OCI-LY7 (cell line): ENCODE data around the gene SMIM22. TPM values are rescaled to one million over a fixed set of nuclear protein-coding genes. Genes with fewer than 3 reads are reported as not detected.

ENCODE experiments used
- BruUV-seq: library from RNA; stranded (reverse); fragments of 400-500 nt; replicated peaks from 2 replicates; lab custom pipeline; 2021; lab: Mats Ljungman, UMichigan
- CTCF ChIA-PET: fragments of 300-600 bp; sonication (Branson Sonifier 250); formaldehyde crosslinking; loops from one replicate; lab custom pipeline; 2022; ENCODE audit warnings: antibody characterized with exemption; ENCODE audit not compliant: unreplicated experiment; lab: Charles Lee
- POLR2A ChIA-PET: fragments of 300-600 bp; sonication (Branson Sonifier 250); formaldehyde crosslinking; loops from one replicate; lab custom pipeline; 2022; ENCODE audit warnings: antibody characterized with exemption; lab: Charles Lee
- DNase-seq: peaks from one replicate; pipeline ENCODE4 v3.0.0-alpha.2; 2015; ENCODE audit warnings: low spot score
- H2AFZ ChIP-seq: fragments of 200-600 bp; sonication (generic), shearing (Covaris generic); 2 replicates; pipeline ENCODE4 v1.6.1; 2014; ENCODE audit warnings: mild to moderate bottlenecking, antibody characterized with exemption, low read length, moderate library complexity
- H3K27ac ChIP-seq: fragments of 200-600 bp; sonication (generic); 2 replicates; pipeline ENCODE4 v1.5.1; 2014; ENCODE audit warnings: mixed run types, low read depth, mild to moderate bottlenecking, moderate library complexity, low read length, inconsistent platforms; ENCODE audit not compliant: poor library complexity, severe bottlenecking
- H3K36me3 ChIP-seq: fragments of 200-600 bp; sonication (generic); 2 replicates; pipeline ENCODE4 v1.6.1; 2014; ENCODE audit warnings: mild to moderate bottlenecking, antibody characterized with exemption, low read length, moderate library complexity, mixed read lengths; ENCODE audit not compliant: insufficient read depth
- H3K4me1 ChIP-seq: fragments of 200-600 bp; sonication (generic); 2 replicates; pipeline ENCODE4 v1.5.1; 2014; ENCODE audit warnings: mild to moderate bottlenecking, low read length; ENCODE audit not compliant: insufficient read depth, poor library complexity, severe bottlenecking
- H3K4me2 ChIP-seq: fragments of 200-600 bp; sonication (generic); 2 replicates; pipeline ENCODE4 v1.6.1; 2014; ENCODE audit warnings: mild to moderate bottlenecking, low read length
- H3K4me3 ChIP-seq: fragments of 200-600 bp; sonication (generic); 2 replicates; pipeline ENCODE4 v1.5.1; 2014; ENCODE audit warnings: mild to moderate bottlenecking, low read depth, low read length; ENCODE audit not compliant: poor library complexity, severe bottlenecking
- H3K79me2 ChIP-seq: fragments of 200-600 bp; sonication (generic); 2 replicates; pipeline ENCODE4 v1.6.1; 2016; ENCODE audit warnings: low read depth, mild to moderate bottlenecking, low read length, moderate library complexity, mixed read lengths; ENCODE audit not compliant: insufficient read depth
- H3K9me2 ChIP-seq: fragments of 200-600 bp; sonication (generic); 2 replicates; pipeline ENCODE4 v1.6.1; 2016; ENCODE audit warnings: mild to moderate bottlenecking, low read length, mixed read lengths; ENCODE audit not compliant: insufficient read depth
- H3K9me3 ChIP-seq: fragments of 200-600 bp; sonication (generic); 2 replicates; pipeline ENCODE4 v1.6.1; 2014; ENCODE audit warnings: mild to moderate bottlenecking, mixed run types, low read length, mixed read lengths
- H4K20me1 ChIP-seq: fragments of 200-600 bp; sonication (generic); 2 replicates; pipeline ENCODE4 v1.6.1; 2014; ENCODE audit warnings: mild to moderate bottlenecking, antibody characterized with exemption, low read length, moderate library complexity, mixed read lengths; ENCODE audit not compliant: insufficient read depth
- CTCF ChIP-seq: fragments of 200-600 bp; sonication (generic); conservative IDR thresholded peaks from 2 replicates; pipeline ENCODE4 v1.5.1; 2014; ENCODE audit warnings: mild to moderate bottlenecking, antibody characterized with exemption, low read length, moderate library complexity, mixed read lengths
- EZH2phosphoT487 ChIP-seq: fragments of 200-600 bp; sonication (generic); IDR thresholded peaks from 2 replicates; pipeline ENCODE4 v1.6.1; 2018; ENCODE audit warnings: low read depth, borderline replicate concordance, mild to moderate bottlenecking, mixed run types, antibody characterized with exemption, low read length, moderate library complexity, mixed read lengths
- intact Hi-C: fragments of 100-400 bp; cut with micrococcal nuclease; formaldehyde crosslinking; loops from one replicate; pipeline ENCODE4 v1.10.0; 2022; ENCODE audit not compliant: unreplicated experiment
- total RNA-seq, 2 experiments: library from RNA; depleted of rRNA in 1 of 2; stranded (reverse); fragments of >200 nt in 1 of 2; shearing (Covaris generic) in 1 of 2; gene quantifications; 2 replicates each; pipeline ENCODE4 v1.2.3, GENCODE V29; 2014 to 2022

SMIM22 gene
- total RNA-seq, 2 experiments from 2014 or later = not detected

- TF ChIP-seq EZH2phosphoT487 (no peak), CTCF (no peak)
- no peak for DNase-seq
- CTCF ChIA-PET = no interaction called here
- Histone ChIP-seq H3K4me3 (no peak overlapping the region), H3K79me2 (no peaks in the 10 kb centered on the region), H3K9me2 (no peaks in the 10 kb centered on the region), H3K4me2 (no peak overlapping the region), H3K27ac (no peak overlapping the region), H3K36me3 (no peaks in the 10 kb centered on the region), H4K20me1 (no peaks in the 10 kb centered on the region), H2AFZ (no peak overlapping the region), H3K4me1 (no peaks in the 10 kb centered on the region), H3K9me3 (no peaks in the 10 kb centered on the region)
- intact Hi-C loops = no loop called here
- BruUV-seq = no TSS peak
- POLR2A ChIA-PET = no interaction called here
Measured at GRCh38 chr16:4778050-4778392, 17.1 kb upstream of the SMIM22 start.

GRCh38 chr16:4780235-4780634 is 14.9 kb upstream of the SMIM22 start:
- H3K36me3 ChIP-seq = no peaks in the 10 kb centered on the region
- intact Hi-C loops = no loop called here
- BruUV-seq = no TSS peak
- no peak overlapping the region for H3K4me3 ChIP-seq
- H3K9me3 ChIP-seq = no peaks in the 10 kb centered on the region
- H2AFZ ChIP-seq = no peak overlapping the region
- H3K79me2 ChIP-seq = no peaks in the 10 kb centered on the region
- H3K4me2 ChIP-seq = no peak overlapping the region
- POLR2A ChIA-PET = interaction anchor here (0.6 kb wide), 1 partner anchor 8 kb away, joined by 3 read pairs; no protein-coding TSS in a partner anchor
- H3K27ac ChIP-seq = no peak overlapping the region
- no peak for TF ChIP-seq CTCF
- TF ChIP-seq EZH2phosphoT487 = no peak
- CTCF ChIA-PET = no interaction called here
- no peaks in the 10 kb centered on the region for H3K4me1 ChIP-seq
- DNase-seq = no peak
- H4K20me1 ChIP-seq = no peaks in the 10 kb centered on the region
- no peaks in the 10 kb centered on the region for H3K9me2 ChIP-seq

- TF ChIP-seq CTCF (no peak), EZH2phosphoT487 (no peak)
- no TSS peak for BruUV-seq
Measured at GRCh38 chr16:4783251-4783950, 11.8 kb upstream of the SMIM22 start.

More at GRCh38 chr16:4783251-4783950, 11.8 kb upstream of the SMIM22 start:
- no peak for DNase-seq
- no peaks in the 10 kb centered on the region for H3K9me2 ChIP-seq
- H3K79me2 ChIP-seq = no peaks in the 10 kb centered on the region
- intact Hi-C loops = no loop called here
- H3K4me2 ChIP-seq = no peak overlapping the region
- no peaks in the 10 kb centered on the region for H3K4me1 ChIP-seq
- no peak overlapping the region for H2AFZ ChIP-seq
- H3K9me3 ChIP-seq = no peaks in the 10 kb centered on the region
- H3K4me3 ChIP-seq = no peak overlapping the region
- CTCF ChIA-PET = no interaction called here
- POLR2A ChIA-PET = no interaction called here
- H4K20me1 ChIP-seq = no peaks in the 10 kb centered on the region
- no peaks in the 10 kb centered on the region for H3K36me3 ChIP-seq
- H3K27ac ChIP-seq = no peak overlapping the region
